ENCODE data around the gene NPC1L1.
"Not testable (repeated sequence)": the region's sequence is repeated elsewhere in the genome, so short reads cannot be mapped to it uniquely, and the experiment has no call there.

DNA sequence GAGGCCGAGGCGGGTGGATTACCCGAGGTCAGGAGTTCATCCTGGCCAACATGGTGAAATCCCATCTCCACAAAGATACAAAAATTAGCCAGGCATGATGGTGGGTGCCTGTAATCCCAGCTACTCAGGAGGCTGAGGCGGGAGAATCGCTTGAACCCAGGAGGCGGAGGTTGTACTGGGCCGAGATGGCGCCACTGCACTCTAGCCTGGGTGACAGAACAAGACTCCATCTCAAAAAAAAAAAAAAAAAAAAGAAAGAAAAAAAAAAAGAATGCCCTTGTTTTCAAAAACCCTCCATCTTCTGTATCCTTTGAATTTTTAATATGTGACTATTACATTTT is 21.5 kb upstream of the NPC1L1 start:
- not testable (repeated sequence) for TF ChIP-seq POLR2AphosphoS5 (IDR thresholded peaks at IDR 0.05; ENCODE audit: borderline replicate concordance, low read depth, low read length); EZH2 (IDR thresholded peaks at IDR 0.05); FOXP2 (optimal IDR thresholded peaks at IDR 0.05; ENCODE audit: control extremely low read depth, extremely low read length, insufficient read depth)

Data from SK-N-MC (cell line).